ENCODE data around the gene HIF1A.

Gene HIF1A

GRCh38 chr14:61764342-61765122, 69.2 kb downstream of the HIF1A start:
- Histone ChIP-seq H2AFZ (ENCODE audit: low read length) (no peak overlapping the region), H3K4me2 (ENCODE audit: low read length) (peak overlapping the region; percentile 77), H3K9ac (ENCODE audit: low read length) (peak overlapping the region; percentile 93), H3K9me2 (ENCODE audit: low read depth, low read length) (no peaks in the 10 kb centered on the region), H3K36me3 (ENCODE audit: insufficient read depth, low read length) (peaks cover 32% of the 10 kb centered on the region), H3K4me1 (ENCODE audit: insufficient read depth, low read length, severe bottlenecking) (peaks cover 42% of the 10 kb centered on the region), H3K27ac (ENCODE audit: low read depth, low read length, poor library complexity, severe bottlenecking) (peak overlapping the region; percentile 66), H4K20me1 (ENCODE audit: insufficient read depth, low read length) (no peaks in the 10 kb centered on the region), H3F3A (ENCODE audit: insufficient read depth, low read length) (no peaks in the 10 kb centered on the region), H3K79me2 (ENCODE audit: insufficient read depth, low read length) (peaks cover 46% of the 10 kb centered on the region), H3K9me3 (ENCODE audit: low read length) (no peaks in the 10 kb centered on the region), H3K4me3 (ENCODE audit: low read depth, low read length, poor library complexity, severe bottlenecking) (peak overlapping the region; percentile 97), H3K27me3 (ENCODE audit: insufficient read depth, low read length) (no peaks in the 10 kb centered on the region)
- TF ChIP-seq CTCF (IDR thresholded peaks at IDR 0.05; ENCODE audit: low read length), result no peak

- Histone ChIP-seq H3K4me3 (ENCODE audit: low read depth, low read length, poor library complexity, severe bottlenecking) (peak overlapping the region; percentile 97), H3K9me2 (ENCODE audit: low read depth, low read length) (no peaks in the 10 kb centered on the region), H3K4me1 (ENCODE audit: insufficient read depth, low read length, severe bottlenecking) (peaks cover 42% of the 10 kb centered on the region), H3F3A (ENCODE audit: insufficient read depth, low read length) (no peaks in the 10 kb centered on the region), H4K20me1 (ENCODE audit: insufficient read depth, low read length) (no peaks in the 10 kb centered on the region), H3K79me2 (ENCODE audit: insufficient read depth, low read length) (peaks cover 46% of the 10 kb centered on the region), H3K4me2 (ENCODE audit: low read length) (peak overlapping the region; percentile 77), H3K9me3 (ENCODE audit: low read length) (no peaks in the 10 kb centered on the region), H3K27ac (ENCODE audit: low read depth, low read length, poor library complexity, severe bottlenecking) (peak overlapping the region; percentile 66), H3K27me3 (ENCODE audit: insufficient read depth, low read length) (no peaks in the 10 kb centered on the region), H3K36me3 (ENCODE audit: insufficient read depth, low read length) (peaks cover 41% of the 10 kb centered on the region), H3K9ac (ENCODE audit: low read length) (peak overlapping the region; percentile 93; the same call in 1 of the 2 replicates), H2AFZ (ENCODE audit: low read length) (no peak overlapping the region)
- TF ChIP-seq CTCF (IDR thresholded peaks at IDR 0.05; ENCODE audit: low read length) (no peak), EZH2 (IDR thresholded peaks at IDR 0.05; ENCODE audit: borderline replicate concordance, low read length) (no peak)
Observed at GRCh38 chr14:61765225-61765943, 70.1 kb downstream of the HIF1A start.

- peak overlapping the region; percentile 97 for H3K4me3 ChIP-seq (ENCODE audit: low read depth, low read length, poor library complexity, severe bottlenecking)
- H3K4me2 ChIP-seq (ENCODE audit: low read length), result peak overlapping the region; percentile 77
- H3K9me3 ChIP-seq (ENCODE audit: low read length), result no peaks in the 10 kb centered on the region
- H3F3A ChIP-seq (ENCODE audit: insufficient read depth, low read length), result no peaks in the 10 kb centered on the region
- H3K27me3 ChIP-seq (ENCODE audit: insufficient read depth, low read length), result no peaks in the 10 kb centered on the region
- no peak overlapping the region for H2AFZ ChIP-seq (ENCODE audit: low read length)
- peaks cover 42% of the 10 kb centered on the region for H3K4me1 ChIP-seq (ENCODE audit: insufficient read depth, low read length, severe bottlenecking)
- no peaks in the 10 kb centered on the region for H4K20me1 ChIP-seq (ENCODE audit: insufficient read depth, low read length)
- no peaks in the 10 kb centered on the region for H3K9me2 ChIP-seq (ENCODE audit: low read depth, low read length)
- peaks cover 47% of the 10 kb centered on the region for H3K36me3 ChIP-seq (ENCODE audit: insufficient read depth, low read length)
- no peak for TF ChIP-seq CTCF (IDR thresholded peaks at IDR 0.05; ENCODE audit: low read length)
- no peak for TF ChIP-seq EZH2 (IDR thresholded peaks at IDR 0.05; ENCODE audit: borderline replicate concordance, low read length)
- H3K79me2 ChIP-seq (ENCODE audit: insufficient read depth, low read length), result peaks cover 46% of the 10 kb centered on the region
- H3K9ac ChIP-seq (ENCODE audit: low read length), result peak overlapping the region; percentile 93; the same call in 1 of the 2 replicates
- H3K27ac ChIP-seq (ENCODE audit: low read depth, low read length, poor library complexity, severe bottlenecking), result peak overlapping the region; percentile 66
Observed at GRCh38 chr14:61766151-61766550, 70.8 kb downstream of the HIF1A start.
